AG09309 (cell line): ENCODE results near the gene PLP2.

ENCODE experiments used
- DNase-seq: peaks from one replicate; pipeline ENCODE4 v3.0.0-alpha.2; 2010; ENCODE audit warnings: low read depth
- H3K4me3 ChIP-seq: 2 replicates; pipeline ENCODE4 v1.5.1; 2011; ENCODE audit warnings: mild to moderate bottlenecking, low read depth, low read length, moderate library complexity; ENCODE audit not compliant: control insufficient read depth
- CTCF ChIP-seq: IDR thresholded peaks from 2 replicates; pipeline ENCODE4 v1.5.1; 2011; ENCODE audit warnings: mild to moderate bottlenecking, low read depth, low read length, inconsistent platforms; ENCODE audit not compliant: insufficient read depth, control insufficient read depth; ENCODE audit errors: missing control alignments

PLP2 gene

DNA sequence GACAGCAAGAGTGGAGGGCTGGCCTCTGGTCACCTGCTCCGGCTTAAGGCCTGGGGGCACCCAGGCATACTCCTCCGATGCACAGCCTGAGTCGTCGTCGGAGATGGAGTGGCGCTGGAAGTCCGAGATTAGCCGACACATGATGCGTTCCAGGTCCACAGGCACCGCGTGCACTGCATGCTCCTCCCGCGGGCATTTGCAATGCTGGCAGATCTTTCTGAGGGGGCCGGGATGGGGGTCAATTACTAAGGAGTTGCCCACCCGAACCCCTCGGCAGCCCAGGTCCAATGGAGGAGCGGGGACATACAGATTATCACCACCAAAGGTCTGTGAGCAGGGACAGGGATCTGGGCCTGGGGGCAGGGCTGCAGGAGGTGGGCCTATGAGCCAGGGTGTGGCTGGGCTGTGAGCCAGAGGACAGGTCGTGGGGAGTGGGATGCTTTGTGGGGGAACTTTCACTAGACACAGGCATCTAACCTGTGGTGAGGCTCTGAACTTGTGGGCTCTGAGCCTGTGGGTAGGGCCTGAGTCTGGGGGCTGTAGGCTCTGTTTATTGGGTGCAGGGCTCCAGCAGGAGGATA, 12.1 kb downstream of the PLP2 start:
- H3K4me3 ChIP-seq = no peak overlapping the region; the same call in 1 of the 2 replicates
- no peak for DNase-seq
- no peak for TF ChIP-seq CTCF

- DNase-seq = no peak
- TF ChIP-seq CTCF = no peak
- H3K4me3 ChIP-seq = peak overlapping the region; percentile 63
These were observed 12.9 kb downstream of the PLP2 start for GRCh38 chrX:49184294-49185281.

- DNase-seq = no peak
- peak; percentile 14 for TF ChIP-seq CTCF
- peak within 1 kb of the TSS; percentile 63 for H3K4me3 ChIP-seq
These were observed 14.7 kb downstream of the PLP2 start, which contains the start of gene PRICKLE3 for GRCh38 chrX:49186125-49187027. PRICKLE3 (minus strand) TSS chrX:49186373; CDS start chrX:49186297, 76 bp downstream.

DNA sequence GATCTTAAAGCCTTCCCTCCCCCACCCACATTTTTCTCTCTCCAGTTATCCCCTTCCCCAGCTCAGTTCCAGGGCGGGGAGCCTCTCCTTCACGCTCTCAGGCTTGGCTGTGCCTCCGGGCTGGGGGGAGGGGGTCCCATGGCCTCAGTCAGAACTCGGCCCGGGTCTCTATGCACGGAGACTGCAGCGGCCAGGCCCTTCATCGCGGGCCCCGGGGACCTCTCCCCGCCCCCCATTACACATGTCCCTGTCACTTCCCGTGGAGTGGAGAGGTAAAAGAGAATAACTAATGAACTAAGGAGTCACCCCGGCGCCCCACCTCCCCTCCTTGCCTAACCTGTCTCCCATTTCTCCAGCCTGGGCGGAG, 15.3 kb downstream of the PLP2 start:
- no peak overlapping the region for H3K4me3 ChIP-seq
- no peak for DNase-seq
- no peak for TF ChIP-seq CTCF

DNA sequence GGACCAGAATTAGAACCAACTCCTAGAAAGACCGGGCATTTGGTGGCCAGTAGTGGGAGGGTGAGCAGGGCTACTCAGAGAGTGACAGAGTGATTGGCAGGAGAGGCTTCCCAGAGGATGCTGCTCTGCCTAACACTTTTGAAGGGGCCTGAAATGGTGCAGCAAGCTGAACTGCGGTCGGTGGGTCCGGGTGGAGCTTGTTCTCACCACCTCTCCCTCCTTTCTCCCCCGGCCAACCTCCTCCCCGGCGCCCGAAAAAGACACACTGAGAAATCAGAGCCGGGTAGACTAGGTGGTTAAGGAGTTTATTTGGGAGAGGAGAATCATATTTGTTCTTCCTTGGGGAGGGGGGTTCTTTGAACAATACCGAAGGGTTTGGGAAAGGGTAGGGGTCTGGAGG, 15.8 kb downstream of the PLP2 start:
- no peak overlapping the region for H3K4me3 ChIP-seq
- TF ChIP-seq CTCF = no peak
- DNase-seq = no peak

- no peak overlapping the region for H3K4me3 ChIP-seq
- no peak for DNase-seq
These were observed 16.9 kb downstream of the PLP2 start for GRCh38 chrX:49188468-49189076.

More at GRCh38 chrX:49188468-49189076, 16.9 kb downstream of the PLP2 start:
- TF ChIP-seq CTCF = no peak
